ENCODE data around the gene MTG2.

MTG2 gene

DNA sequence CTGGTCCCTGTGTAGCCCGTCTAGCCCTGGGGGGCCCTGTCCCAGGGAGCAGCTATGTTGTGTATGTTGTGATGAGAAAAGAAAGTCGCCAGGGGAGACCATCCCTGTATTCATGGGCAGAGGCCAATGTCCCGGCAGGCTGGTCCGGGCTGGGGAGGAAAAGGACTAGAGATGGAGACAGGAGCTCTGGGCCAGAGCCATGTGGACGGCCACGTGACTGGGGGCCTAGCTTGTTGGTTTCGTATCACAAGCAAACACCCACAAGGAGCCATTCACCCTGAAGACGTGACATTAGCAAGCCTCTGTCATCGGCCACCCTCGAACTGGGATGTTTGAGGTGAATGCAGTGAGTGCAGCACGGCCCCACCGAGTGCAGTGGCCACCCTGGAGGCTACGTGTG is 40.1 kb downstream of the MTG2 start:
- no peak for DNase-seq

DNA sequence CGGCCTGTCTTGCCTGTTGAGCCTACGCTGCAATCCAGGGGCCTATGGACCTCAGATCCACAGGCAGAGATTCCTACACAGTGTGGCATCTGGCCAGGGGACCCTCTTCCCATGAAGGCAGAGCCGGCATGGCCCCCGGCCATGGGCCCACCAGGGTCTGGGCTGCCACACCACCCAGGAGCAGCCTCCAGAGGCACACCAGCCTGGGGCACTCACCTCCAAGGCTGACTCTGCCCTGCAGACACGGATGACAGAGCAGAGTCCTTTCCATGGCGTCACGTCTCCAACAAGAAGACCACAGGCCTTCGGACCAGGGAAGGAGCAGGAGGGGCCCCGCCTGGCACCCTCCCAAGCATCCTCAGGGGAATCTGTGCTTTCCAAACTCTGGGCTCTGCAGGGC is 40.7 kb downstream of the MTG2 start:
- DNase-seq, result no peak

DNA sequence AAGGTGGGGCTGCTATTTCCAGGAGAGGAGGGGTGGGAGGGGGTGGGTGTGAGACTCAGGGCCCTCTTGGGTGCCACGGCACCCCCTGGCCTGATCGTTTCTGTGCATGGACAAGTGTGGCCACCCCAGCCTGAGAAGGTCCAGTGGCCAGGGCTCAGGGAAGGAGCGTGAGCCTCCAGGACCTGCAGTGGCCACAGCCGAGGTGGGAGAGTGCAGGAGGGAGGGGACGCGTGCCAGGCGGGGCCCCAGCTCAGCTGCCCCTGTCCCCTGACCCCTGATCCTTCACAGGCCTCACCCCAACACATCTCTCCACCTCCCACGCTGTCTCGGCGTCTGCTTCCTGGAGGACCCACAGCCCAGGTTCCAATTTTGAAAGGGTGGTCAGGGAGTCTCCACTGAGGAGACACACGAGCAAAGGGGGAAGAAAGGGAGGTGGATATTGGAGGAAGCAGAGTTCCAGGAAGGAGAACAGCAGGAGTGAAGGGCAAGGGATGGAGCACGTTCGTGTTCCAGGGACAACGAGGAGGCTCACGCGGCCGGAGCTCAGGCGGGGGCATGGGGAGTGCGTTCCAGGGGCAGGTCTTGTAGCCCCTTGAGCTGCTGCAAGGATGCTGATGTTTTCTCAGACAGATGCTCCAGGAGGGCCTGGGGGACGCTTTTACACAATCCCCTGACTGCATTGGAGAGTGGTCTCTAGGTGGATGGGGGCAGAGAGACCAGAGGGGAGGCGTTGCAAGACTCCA is 41.5 kb downstream of the MTG2 start:
- DNase-seq, result no peak

DNA sequence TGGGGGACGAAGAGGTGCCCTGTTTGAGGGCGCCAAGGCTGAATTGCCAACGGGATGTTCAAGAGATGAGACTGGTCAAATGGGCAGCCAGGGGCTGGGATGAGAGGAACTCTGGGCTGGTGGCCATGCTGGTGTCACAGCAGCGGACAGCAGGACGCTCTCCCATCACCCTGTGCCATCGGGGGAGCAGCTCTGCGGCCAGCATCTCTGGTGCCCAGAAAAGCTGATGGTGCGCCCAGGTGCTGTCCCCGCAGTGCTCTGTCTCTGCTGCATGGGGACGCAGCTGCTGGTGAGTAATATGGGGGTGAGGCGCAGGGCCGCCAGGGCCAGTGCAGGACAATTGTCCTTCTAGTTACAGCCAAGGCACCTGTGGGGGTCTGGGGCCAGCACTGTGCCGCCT is 42.2 kb downstream of the MTG2 start:
- no peak for DNase-seq

DNA sequence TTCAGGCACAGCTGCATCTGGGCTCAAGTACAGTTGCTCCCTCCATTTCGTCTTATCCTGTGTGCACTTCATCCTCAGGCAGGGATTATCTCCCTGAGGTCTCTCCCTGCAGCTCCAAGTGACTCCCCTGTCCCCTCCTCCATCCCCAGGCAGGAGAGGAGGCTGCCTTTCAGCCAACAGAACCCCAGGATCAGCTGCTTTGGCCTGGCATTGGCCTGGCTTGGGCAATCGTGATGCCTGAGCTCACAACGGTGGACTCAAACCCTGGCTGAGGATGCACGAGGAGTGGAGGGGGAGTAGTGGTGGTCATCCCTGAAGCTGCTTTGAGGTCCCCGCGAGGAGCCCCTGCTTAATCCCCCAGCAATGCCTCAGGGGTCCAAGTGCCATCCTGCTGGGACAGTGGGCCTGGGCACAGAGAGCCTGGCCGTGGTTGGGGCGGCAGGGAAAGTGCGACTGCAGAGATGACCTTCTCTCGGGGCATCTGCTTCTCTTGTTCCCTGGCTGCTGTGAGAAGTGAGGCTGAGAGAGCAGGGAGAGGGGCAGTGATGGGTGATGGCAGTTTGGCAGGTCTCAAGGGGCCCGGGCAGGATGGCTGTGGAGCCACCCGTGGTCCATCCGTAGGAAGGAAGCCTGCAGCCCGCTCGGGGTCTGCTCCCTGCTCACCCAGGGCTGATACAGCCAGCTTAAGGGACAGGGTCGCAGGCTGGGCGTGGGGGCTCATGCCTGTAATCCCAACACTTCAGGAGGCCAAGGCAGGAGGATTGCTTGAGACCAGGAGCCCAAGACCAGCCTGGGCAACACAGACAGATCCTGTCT is 43.2 kb downstream of the MTG2 start:
- DNase-seq, result no peak

DNA sequence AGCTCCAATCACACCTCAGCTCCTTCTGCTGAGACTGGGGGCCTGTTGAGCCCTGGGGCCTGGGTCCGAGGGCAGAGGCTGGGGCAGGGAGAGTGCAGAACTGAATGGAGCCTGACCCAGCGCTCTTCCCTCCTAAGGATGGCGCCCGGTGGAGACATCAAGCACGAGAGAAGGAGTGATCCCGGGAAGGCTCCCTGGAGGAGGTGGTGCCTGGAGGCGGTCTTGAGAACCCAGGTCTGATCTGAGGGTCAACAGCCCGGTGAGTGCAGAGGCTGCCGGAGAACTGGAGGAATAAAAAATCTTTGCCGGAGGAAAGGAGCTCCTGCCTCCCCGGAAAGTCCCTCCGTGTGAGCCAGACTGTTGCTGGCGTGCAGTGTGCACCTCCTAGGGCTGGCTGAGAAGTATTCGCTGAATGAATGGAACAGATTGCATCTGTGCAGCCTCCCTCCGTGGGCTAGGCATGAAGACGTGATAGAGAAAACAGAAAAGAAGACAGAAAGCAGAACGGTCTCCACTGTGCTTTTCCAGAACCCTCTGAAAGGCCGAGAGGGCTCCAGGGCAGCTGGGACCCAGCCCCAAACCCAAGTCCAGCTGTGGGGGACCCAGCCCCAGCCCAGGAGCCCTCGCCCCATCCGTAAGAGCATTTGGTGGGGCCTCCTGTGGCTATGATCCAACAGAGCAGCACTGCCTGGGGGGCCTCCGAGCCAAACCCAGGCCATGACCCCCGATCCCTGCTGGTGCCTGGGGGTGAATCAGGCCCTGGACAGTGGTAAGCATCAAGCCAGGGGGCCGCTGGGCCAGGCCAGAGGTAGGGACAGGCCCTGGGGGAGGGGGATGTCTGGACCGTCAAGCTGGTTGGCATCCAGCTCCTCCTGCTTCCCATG is 44.1 kb downstream of the MTG2 start:
- DNase-seq, result no peak

DNA sequence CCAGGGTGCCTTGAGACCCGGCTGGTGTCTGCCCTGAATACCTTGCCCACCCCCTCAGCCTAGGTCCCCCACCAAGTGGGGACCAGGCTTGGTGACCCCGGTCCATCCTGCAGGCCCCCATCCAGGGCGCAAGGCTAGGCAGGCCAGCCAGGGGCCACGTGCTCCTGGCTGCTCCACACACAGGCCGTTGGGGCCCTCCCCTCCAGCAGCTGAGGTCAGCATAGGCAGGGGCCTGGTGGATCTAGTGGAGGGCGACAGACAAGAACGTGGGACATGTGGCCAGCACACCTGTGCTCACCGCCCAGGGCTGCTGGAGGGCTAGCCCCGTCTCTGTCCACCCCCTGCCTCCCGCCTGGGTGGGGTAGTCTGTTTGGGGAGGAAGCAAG is 44.8 kb downstream of the MTG2 start:
- DNase-seq, result no peak

DNA sequence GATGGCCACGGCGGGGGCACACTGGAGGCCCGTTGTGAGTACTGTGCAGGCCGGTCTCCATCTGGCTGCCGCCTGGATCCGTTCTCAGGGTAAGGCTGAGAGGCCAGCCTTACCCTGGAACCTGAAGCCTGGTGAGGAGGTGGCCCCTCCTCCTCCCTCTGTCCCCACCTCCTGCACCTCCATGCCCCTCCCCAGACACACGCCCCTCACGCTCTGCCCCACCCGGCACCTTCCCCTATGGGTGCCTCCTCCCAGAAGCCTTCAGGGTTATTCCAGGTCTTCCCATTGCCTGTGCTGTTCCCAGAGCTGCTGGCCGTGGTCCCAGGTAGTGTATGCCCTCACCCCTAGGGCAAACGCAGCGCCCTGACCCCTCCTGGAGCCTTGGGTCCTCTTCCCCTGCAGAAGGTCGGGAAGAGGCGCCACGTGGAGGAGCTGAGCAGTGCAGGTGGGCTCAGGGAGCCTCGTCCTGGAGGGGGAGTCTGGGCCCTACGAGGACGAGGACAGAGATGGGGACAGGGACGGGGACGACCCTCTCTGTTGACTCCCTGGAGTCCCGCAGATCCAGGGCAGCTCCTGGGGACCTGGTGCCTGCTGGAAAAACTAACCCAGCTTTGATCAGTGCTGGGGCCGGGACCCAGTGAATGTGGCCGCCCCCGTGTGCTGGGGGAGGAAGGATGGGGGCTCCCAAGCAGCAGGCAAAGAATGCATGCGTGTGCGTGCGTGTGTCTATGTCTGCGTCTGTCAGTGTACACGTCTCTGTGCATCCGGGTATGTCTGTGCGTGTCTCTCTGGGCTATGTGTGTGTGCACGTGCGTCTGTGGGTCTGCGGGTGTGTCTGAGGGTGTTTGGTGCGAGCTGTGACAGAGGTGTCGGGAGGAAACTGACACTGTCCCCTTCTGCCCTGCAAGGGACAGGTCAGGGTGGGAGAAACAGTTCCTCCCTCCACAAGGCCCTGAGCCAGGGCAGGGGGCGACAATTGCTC is 45.4 kb downstream of the MTG2 start:
- DNase-seq, result no peak

DNA sequence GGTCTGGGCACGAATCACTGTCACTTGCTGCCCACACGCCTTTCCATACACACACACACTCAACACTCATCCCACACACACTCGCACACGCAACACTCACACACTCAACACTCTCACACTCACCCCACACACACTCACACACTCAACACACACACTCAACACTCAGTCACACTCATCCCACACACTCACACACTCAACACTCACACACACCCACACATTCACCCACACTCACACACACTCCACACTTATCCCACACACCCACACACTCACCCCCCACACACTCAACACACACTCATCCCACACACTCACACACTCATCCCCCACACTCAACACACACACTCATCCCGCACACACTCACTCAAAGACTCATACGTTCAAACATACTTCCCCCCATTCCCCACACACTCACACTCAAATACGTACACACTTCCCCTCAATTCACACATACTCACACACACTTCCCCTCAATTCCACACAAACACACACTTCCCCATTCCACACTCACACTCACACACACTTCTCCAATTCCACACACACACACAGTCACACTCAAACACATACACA is 46.2 kb downstream of the MTG2 start:
- no peak for DNase-seq

DNA sequence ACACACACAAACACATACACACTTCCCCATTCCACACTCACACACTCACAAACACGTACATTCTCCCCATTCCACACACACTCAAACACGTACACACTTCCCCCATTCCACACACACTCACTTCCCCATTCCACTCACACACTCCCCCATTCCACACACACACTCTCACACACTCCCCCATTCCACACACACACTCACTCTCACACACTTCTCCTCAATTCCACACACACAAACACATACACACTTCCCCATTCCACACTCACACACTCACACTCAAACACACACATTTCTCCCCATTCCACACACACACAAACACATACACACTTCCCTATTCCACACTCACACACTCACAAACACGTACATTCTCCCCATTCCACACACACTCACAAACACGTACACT is 46.8 kb downstream of the MTG2 start:
- DNase-seq, result no peak

DNA sequence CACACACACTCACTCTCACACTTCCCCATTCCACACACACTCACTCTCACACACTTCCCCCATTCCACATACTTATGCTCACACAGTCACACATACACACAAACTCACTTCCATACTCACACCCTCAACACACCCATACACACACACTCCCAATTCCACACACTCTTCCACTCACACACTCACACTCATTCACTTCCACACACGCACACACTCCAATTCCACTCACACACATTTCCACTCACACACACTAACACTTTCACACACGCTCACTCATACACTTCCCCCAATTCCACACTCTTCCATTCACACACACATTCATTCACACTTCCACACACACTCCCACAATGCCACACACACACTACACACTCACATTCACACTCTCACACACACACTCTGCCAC is 47.4 kb downstream of the MTG2 start:
- DNase-seq, result no peak

DNA sequence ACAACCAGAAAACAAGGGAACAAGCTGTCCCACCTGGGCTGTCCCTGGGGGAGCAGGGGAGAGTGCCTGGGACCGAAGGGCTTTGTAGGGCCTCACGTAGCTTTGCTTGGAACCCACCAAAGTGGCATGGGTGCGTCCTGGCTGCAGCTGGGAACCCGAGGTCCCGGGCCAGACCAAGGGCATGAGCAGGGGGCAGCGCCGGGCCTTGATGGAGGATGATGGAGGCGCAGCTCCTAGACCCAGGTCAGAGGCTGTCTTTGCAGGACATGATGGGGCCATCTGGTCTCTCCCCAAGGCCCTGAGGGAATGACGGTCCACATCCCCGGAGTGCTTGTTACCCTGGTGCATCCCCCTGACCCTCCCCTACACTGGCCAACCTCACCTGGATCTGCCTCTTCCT is 47.9 kb downstream of the MTG2 start:
- DNase-seq, result no peak

DNA sequence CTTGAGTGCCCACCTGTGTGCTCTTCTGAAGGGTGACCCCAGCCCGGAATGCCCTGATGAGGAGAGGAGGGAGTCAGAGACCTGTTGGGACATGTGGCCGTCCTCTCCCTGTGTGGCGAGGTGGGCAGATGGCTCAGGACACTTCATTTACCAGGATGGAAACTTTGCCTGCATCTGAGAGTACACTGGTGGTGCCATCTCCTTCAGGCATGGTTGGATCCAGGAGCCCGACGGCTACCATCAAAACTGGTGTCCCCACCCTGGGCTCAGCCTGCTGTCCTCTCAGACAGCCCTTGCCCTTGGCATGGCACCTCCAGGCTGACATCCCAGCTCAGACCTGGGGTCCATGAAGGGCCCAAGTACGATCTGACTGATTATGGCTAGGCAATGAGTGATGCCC is 48.5 kb downstream of the MTG2 start:
- DNase-seq, result no peak

DNA sequence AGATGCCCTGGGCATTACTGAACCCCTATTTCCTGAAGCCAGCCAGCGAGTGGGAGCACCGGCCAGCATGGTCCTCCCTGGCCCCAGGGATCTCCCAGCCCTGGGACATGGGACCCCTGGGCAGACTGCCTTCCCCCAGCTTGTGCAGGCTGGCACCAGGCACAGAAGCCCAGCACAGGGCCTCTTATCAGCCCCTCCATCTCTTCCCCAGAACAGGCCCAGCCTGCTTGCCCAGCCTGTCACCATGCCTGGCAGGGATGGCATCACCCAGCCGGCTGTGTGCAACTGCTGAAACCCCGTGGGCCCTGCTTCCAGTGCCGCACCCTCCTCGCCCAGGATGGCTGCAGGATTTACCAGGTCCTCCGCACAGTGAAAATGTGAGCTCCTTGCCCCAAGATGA is 49.4 kb downstream of the MTG2 start:
- DNase-seq, result no peak

DNA sequence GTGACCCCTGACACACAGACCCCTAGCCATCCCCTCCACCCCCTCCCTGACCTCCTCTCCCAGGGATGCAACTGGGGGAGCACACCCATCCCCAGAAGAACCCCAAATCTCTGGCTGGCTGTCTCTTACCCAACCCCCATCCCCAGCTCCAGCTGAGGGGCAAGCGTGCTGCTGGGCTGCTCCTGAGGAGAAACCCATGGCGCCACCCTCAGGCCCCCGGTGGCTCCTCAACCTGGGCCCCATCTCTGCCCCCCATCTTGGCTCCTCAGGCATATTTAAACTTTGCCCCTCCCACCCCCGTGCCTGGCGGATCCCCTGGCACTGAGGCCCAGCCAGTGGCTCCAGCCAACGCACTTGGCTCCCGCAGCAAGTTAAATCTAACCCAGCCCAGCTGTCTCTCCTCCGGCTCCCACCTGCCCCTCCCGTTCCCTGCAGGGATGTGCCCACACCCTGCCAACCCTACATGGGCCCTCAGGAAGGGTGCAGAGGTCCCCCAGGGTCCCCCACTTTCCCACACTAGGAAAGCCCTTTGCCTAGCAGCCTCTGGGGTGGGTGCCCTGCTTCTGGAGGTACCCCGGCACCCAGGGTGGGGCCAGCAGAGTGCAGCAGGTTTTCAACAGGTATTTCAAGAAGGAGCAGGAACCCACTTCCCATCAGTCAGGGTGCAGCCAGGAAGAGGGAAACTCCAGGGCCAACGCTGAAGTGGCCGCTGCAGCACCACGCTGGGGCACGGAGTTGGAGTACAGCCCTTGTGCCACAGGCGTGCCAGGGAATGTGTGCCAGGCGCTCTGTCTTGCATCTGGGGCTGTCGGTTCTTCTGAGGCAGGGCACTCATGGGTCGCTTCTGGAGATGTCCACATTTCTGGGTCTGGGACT is 50.2 kb downstream of the MTG2 start:
- no peak for DNase-seq

DNA sequence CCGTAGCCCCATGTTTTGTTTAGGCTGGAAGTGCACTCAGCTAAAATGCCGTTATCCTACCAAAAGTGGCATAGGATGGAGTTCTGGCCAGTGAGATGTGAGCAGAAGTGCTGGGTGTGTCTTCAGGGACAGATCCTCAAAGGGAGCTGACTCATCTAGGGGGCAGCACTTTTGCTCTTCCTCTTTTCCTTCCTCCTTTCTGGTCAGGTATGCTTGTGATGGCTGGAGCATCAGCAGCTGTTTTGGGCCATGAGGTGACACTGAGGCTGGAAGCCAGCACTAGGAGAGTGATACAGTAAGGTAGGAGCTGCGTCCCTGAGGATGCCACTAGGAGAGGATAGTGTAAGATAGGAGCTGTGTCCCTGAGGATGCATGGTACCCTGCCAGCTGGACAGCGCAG is 50.9 kb downstream of the MTG2 start:
- DNase-seq, result no peak

DNA sequence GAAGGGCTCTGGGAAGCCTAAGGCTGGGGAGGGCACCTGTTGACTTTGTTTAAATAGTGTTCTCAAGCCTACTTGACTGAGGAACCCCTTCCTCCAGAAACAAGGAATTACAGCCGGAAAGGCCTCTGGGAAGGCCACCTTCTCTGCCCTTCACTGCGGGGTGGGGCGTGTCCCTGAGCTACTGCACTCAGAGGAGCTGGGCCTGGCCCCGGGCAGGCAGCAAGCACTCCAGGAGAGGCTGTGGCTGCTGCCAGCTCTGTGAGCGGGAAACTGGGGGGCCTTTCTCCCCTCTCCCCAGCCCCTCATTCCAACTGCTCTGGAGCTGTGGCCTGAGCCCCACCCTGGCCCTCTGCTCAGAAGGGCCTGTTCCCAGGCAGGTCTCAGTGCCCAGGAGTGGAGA is 51.5 kb downstream of the MTG2 start:
- no peak for DNase-seq

DNA sequence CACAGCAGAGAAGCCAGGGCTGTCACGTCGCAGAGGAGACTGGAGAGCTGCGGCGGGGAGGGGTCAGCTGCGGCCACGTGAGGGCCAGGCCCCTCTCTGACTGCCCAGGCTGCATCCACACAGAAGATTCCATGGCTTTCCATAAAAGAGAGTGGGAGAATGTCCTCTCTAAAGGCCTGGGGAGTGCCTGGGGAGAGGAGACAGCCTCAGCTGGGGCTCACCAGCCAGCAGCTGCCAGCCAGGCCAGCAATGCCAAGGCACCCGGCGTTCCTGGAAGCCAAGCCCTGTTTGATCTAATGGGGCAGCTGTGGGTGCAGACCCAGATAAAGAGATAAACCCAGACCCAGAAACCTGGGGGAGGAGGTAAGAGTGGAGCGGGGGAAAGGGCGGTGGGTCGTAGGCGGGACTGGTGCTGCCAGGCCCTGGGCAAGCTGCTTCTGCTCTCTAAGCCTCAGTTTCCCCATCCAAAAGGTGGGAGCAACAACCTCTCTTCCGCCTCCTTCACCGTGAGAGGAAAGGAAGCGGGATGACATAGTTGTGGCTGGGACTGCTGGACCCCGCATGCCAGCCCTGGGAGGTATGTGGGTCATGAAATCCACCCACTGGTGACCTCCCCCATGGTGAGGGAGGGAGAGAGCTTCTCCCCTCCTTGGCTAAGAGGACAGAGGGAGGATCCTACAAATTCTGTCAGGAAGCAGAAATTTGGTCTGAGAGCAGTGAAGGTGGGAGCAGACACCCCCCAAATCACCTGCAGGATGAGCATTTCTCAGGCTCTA is 52.4 kb downstream of the MTG2 start:
- DNase-seq, result no peak

DNA sequence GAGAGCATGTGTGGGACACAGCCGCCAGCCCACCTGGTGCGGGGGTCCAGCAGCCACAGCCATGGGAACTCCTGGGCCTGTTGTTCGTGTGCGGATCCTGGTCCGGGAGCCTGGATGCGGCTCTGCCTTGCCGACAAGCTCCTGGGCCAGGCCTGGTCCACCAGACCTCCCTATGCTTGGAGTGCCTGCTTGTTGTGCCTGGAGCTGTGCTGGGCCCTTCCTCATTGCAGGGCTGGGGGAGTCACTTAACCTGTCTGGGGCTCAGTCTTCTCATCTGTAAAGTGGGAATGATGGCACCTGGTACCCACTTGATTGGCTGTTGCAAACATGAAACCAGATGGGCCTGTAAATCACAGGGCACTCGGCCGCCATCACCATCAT is 52.9 kb downstream of the MTG2 start:
- no peak for DNase-seq

DNA sequence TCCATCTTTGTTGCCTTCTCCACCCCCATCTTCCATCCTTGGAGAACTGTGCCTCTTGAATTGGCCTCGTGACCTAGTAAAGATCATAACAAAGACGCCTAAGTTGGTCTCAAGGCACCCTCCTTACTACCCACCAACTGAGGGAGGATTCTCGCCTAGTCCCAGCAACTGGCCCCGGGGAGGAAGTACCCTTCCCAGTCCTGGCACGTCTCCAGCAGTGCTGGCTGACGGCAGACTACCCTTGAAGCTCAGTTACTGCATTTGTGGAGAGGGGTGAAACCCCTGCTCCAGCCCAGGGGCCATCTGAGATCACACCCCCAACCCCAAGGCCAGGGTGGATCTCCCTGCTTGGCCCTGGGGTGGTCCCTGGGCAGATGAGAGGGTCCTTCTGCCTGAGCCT is 53.4 kb downstream of the MTG2 start:
- DNase-seq, result no peak
